GM21723 (cell line): Measurements from ENCODE around the gene ABCB9.
"Not testable (repeated sequence)": the region's sequence is repeated elsewhere in the genome, so short reads cannot be mapped to it uniquely, and the experiment has no call there.

ENCODE experiments used
- ATAC-seq: cut with Tn5 transposase; IDR thresholded peaks from one replicate; pipeline ENCODE4 v1.9.1; 2021; ENCODE audit warnings: mild to moderate bottlenecking, moderate library complexity; ENCODE audit not compliant: unreplicated experiment

ABCB9 gene

GRCh38 chr12:122903693-122904034, 62.6 kb downstream of the ABCB9 start:
- no peak for ATAC-seq

GRCh38 chr12:122902854-122903692, 63.2 kb downstream of the ABCB9 start:
- ATAC-seq: no peak

- ATAC-seq: no peak
Measured at GRCh38 chr12:122899887-122900286, 66.4 kb downstream of the ABCB9 start.

- ATAC-seq: no peak
Measured at GRCh38 chr12:122896662-122897061, 69.6 kb downstream of the ABCB9 start.

GRCh38 chr12:122895704-122896636, 70.3 kb downstream of the ABCB9 start, which contains the start of gene VPS37B:
Gene VPS37B, minus strand, starts transcription at chr12:122896124. Its CDS starts 62 bp downstream, at chr12:122896062.
- peak; percentile 55 for ATAC-seq

- ATAC-seq: no peak
Measured at GRCh38 chr12:122895320-122895703, 71.0 kb downstream of the ABCB9 start.

GRCh38 chr12:122894193-122895121, 71.8 kb downstream of the ABCB9 start:
- ATAC-seq: no peak

GRCh38 chr12:122893208-122894153, 72.8 kb downstream of the ABCB9 start:
- no peak for ATAC-seq

- not testable (repeated sequence) for ATAC-seq
Measured at GRCh38 chr12:122892724-122893123, 73.5 kb downstream of the ABCB9 start.

- no peak for ATAC-seq
Measured at GRCh38 chr12:122891661-122892525, 74.4 kb downstream of the ABCB9 start.

GRCh38 chr12:122889761-122890520, 76.3 kb downstream of the ABCB9 start:
- no peak for ATAC-seq

- peak; percentile 41 for ATAC-seq
Measured at GRCh38 chr12:122888232-122888752, 78.0 kb downstream of the ABCB9 start.

GRCh38 chr12:122887819-122888212, 78.4 kb downstream of the ABCB9 start:
- peak; percentile 22 for ATAC-seq

GRCh38 chr12:122886851-122887818, 79.1 kb downstream of the ABCB9 start:
- ATAC-seq: peak; percentile 84

- no peak for ATAC-seq
Measured at GRCh38 chr12:122886161-122886560, 80.1 kb downstream of the ABCB9 start.

- ATAC-seq: no peak
Measured at GRCh38 chr12:122884860-122885259, 81.4 kb downstream of the ABCB9 start.
